Panc1 (cell line): ENCODE results near the gene CNBD2. TPM values are rescaled to one million over a fixed set of nuclear protein-coding genes. Genes with fewer than 3 reads are reported as not detected.

ENCODE experiments used
- ATAC-seq: fragments of 200-7000 bp; cut with Tn5 transposase; 2 replicates; pipeline ENCODE4 v1.9.1; 2020; ENCODE audit warnings: mild to moderate bottlenecking, moderate library complexity
- BruUV-seq: library from RNA; stranded (reverse); fragments of 400-500 nt; replicated peaks from 2 replicates; lab custom pipeline; 2021; lab: Mats Ljungman, UMichigan
- CTCF ChIA-PET: fragments of 300-600 bp; sonication (Branson Sonifier 250); formaldehyde crosslinking; loops from one replicate; lab custom pipeline; 2022; ENCODE audit warnings: antibody characterized with exemption; lab: Charles Lee
- POLR2A ChIA-PET: fragments of 300-600 bp; sonication (Branson Sonifier 250); formaldehyde crosslinking; loops from one replicate; lab custom pipeline; 2022; ENCODE audit warnings: antibody characterized with exemption; lab: Charles Lee
- DNase-seq: peaks from one replicate; pipeline ENCODE4 v3.0.0-alpha.2; 2010; ENCODE audit warnings: low read depth, low spot score
- H3K27ac ChIP-seq: 2 replicates; pipeline ENCODE4 v1.5.1; 2011; ENCODE audit warnings: mild to moderate bottlenecking, low read length, inconsistent platforms
- H3K27me3 ChIP-seq: fragments of 200-500 bp; sonication (Bioruptor generic); 2 replicates; pipeline ENCODE4 v1.6.0; 2014; ENCODE audit warnings: low read length, inconsistent platforms; ENCODE audit not compliant: control insufficient read depth, insufficient read depth
- H3K36me3 ChIP-seq: fragments of 200-500 bp; sonication (Bioruptor generic); 2 replicates; pipeline ENCODE4 v1.5.1; 2014; ENCODE audit warnings: inconsistent platforms, mild to moderate bottlenecking, low read length, moderate library complexity; ENCODE audit not compliant: control insufficient read depth, insufficient read depth
- H3K4me1 ChIP-seq: 2 replicates; pipeline ENCODE4 v1.5.1; 2011; ENCODE audit warnings: inconsistent platforms, mild to moderate bottlenecking, low read length, moderate library complexity; ENCODE audit not compliant: control insufficient read depth, insufficient read depth
- H3K4me3 ChIP-seq, 2 experiments: 2 replicates each; pipeline ENCODE4 v1.5.1; 2011 to 2012; ENCODE audit warnings: low read depth in 2 of 2, low read length in 2 of 2, mild to moderate bottlenecking in 2 of 2, inconsistent platforms in 1 of 2, moderate library complexity in 1 of 2
- H3K9me3 ChIP-seq: fragments of 200-500 bp; sonication (Bioruptor generic); 2 replicates; pipeline ENCODE4 v1.5.1; 2014; ENCODE audit warnings: low read depth, mild to moderate bottlenecking, inconsistent platforms, low read length, moderate library complexity; ENCODE audit not compliant: control insufficient read depth, insufficient read depth
- CTCF ChIP-seq: fragments of 450-650 bp; IDR thresholded peaks from 2 replicates; pipeline ENCODE4 v1.5.1; 2017; ENCODE audit warnings: mild to moderate bottlenecking
- POLR2AphosphoS5 ChIP-seq: IDR thresholded peaks from 2 replicates; pipeline ENCODE4 v1.6.1; 2012; ENCODE audit warnings: mild to moderate bottlenecking, low read depth, low read length, moderate library complexity
- SIN3A ChIP-seq: IDR thresholded peaks from 2 replicates; pipeline ENCODE4 v1.6.1; 2012; ENCODE audit warnings: low read depth, mild to moderate bottlenecking, low read length, moderate library complexity, borderline replicate concordance; ENCODE audit not compliant: insufficient read depth
- TCF7L2 ChIP-seq: IDR thresholded peaks from 2 replicates; pipeline ENCODE4 v1.6.1; 2011; ENCODE audit warnings: mild to moderate bottlenecking, low read depth, low read length, inconsistent platforms
- in situ Hi-C: cut with HindIII; loops from 2 replicates; pipeline ENCODE4 v1.10.0; 2016; ENCODE audit warnings: low sequenced_read_pairs, low pct_unique_long_range_greater_than_20kb
- intact Hi-C: fragments of 100-400 bp; cut with micrococcal nuclease; formaldehyde crosslinking; loops from one replicate; pipeline ENCODE4 v1.10.0; 2022; ENCODE audit not compliant: unreplicated experiment
- total RNA-seq: library from RNA; stranded (reverse); gene quantifications from one replicate; pipeline ENCODE4 v1.2.1, GENCODE V29; 2021; ENCODE audit not compliant: unreplicated experiment
- TF ChIP-seq, protein P1 (sequence below), 2 experiments: IDR thresholded peaks; 2 replicates each; pipeline ENCODE4 v1.6.1; 2011 to 2012; ENCODE audit warnings: low read depth in 2 of 2, control low read depth in 1 of 2, low read length in 1 of 2, mild to moderate bottlenecking in 1 of 2, moderate library complexity in 1 of 2; ENCODE audit not compliant: insufficient read depth in 1 of 2

CNBD2 gene
- total RNA-seq, 1 experiment from 2014 or later, result 3.7 TPM

GRCh38 chr20:35939264-35939663, 29.1 kb upstream of the CNBD2 start:
- Histone ChIP-seq H3K27me3 (no peaks in the 10 kb centered on the region), H3K4me1 (no peaks in the 10 kb centered on the region), H3K36me3 (no peaks in the 10 kb centered on the region; the same call in 1 of the 2 replicates), H3K4me3 (no peak overlapping the region), H3K27ac (no peak overlapping the region), H3K9me3 (no peaks in the 10 kb centered on the region)
- in situ Hi-C loops, result no loop called here
- no peak for TF ChIP-seq CTCF
- intact Hi-C loops, result no loop called here
- no TSS peak for BruUV-seq
- ChIA-PET POLR2A (no interaction called here), CTCF (no interaction called here)
- ATAC-seq (no peak), DNase-seq (no peak)

GRCh38 chr20:35941620-35942019, 26.8 kb upstream of the CNBD2 start:
- CTCF ChIA-PET, result no interaction called here
- in situ Hi-C loops, result no loop called here
- POLR2A ChIA-PET, result no interaction called here

More at GRCh38 chr20:35941620-35942019, 26.8 kb upstream of the CNBD2 start:
- no peak for TF ChIP-seq POLR2AphosphoS5
- TF ChIP-seq TCF7L2, result no peak
- TF ChIP-seq SIN3A, result no peak
- no peak for TF ChIP-seq CTCF
- TF ChIP-seq, protein P1, sequence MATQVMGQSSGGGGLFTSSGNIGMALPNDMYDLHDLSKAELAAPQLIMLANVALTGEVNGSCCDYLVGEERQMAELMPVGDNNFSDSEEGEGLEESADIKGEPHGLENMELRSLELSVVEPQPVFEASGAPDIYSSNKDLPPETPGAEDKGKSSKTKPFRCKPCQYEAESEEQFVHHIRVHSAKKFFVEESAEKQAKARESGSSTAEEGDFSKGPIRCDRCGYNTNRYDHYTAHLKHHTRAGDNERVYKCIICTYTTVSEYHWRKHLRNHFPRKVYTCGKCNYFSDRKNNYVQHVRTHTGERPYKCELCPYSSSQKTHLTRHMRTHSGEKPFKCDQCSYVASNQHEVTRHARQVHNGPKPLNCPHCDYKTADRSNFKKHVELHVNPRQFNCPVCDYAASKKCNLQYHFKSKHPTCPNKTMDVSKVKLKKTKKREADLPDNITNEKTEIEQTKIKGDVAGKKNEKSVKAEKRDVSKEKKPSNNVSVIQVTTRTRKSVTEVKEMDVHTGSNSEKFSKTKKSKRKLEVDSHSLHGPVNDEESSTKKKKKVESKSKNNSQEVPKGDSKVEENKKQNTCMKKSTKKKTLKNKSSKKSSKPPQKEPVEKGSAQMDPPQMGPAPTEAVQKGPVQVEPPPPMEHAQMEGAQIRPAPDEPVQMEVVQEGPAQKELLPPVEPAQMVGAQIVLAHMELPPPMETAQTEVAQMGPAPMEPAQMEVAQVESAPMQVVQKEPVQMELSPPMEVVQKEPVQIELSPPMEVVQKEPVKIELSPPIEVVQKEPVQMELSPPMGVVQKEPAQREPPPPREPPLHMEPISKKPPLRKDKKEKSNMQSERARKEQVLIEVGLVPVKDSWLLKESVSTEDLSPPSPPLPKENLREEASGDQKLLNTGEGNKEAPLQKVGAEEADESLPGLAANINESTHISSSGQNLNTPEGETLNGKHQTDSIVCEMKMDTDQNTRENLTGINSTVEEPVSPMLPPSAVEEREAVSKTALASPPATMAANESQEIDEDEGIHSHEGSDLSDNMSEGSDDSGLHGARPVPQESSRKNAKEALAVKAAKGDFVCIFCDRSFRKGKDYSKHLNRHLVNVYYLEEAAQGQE (IDR thresholded peaks at IDR 0.05; ENCODE audit: insufficient read depth in 1 of 2, low read depth in 2 of 2, low read length in 1 of 2), result no peak
- BruUV-seq, result TSS peak; percentile 42
- intact Hi-C loops, result no loop called here
- Histone ChIP-seq H3K4me3 (no peak overlapping the region), H3K27ac (no peak overlapping the region), H3K4me1 (no peaks in the 10 kb centered on the region), H3K36me3 (no peaks in the 10 kb centered on the region; the same call in 1 of the 2 replicates), H3K27me3 (no peaks in the 10 kb centered on the region), H3K9me3 (no peaks in the 10 kb centered on the region)
- ATAC-seq, result no peak
- no peak for DNase-seq
